HCT116 (cell line): ENCODE results near the gene H6PD. TPM values are rescaled to one million over a fixed set of nuclear protein-coding genes. Genes with fewer than 3 reads are reported as not detected.

Source experiments
- ATAC-seq: fragments of 200-7000 bp; cut with Tn5 transposase; 2 replicates; pipeline ENCODE4 v1.9.1; 2020; ENCODE audit warnings: mild to moderate bottlenecking, moderate library complexity
- BruUV-seq: library from RNA; stranded (reverse); fragments of 400-500 nt; replicated peaks from 2 replicates; lab custom pipeline; 2021; lab: Mats Ljungman, UMichigan
- CTCF ChIA-PET: fragments of 300-600 bp; sonication (Branson Sonifier 250); formaldehyde crosslinking; loops from one replicate; lab custom pipeline; 2021; ENCODE audit warnings: antibody characterized with exemption; lab: Charles Lee
- POLR2A ChIA-PET: fragments of 300-600, 350-600 bp; sonication (Branson Sonifier 250); formaldehyde crosslinking; loops from one replicate; lab custom pipeline; 2021; ENCODE audit warnings: antibody characterized with exemption; lab: Charles Lee
- RAD21 ChIA-PET, 2 experiments: fragments of 300-600 bp; sonication (Branson Sonifier 250); formaldehyde crosslinking; loops; one replicate each; lab custom pipeline; 2023; ENCODE audit warnings: low total read pairs in 2 of 2; ENCODE audit not compliant: uncharacterized antibody in 2 of 2, unreplicated experiment in 2 of 2, low non-redundant PET in 1 of 2; lab: Charles Lee
- DNase-seq: peaks from one replicate; pipeline ENCODE4 v3.0.0-alpha.2; 2010; ENCODE audit warnings: low read depth, low spot score
- H2AFZ ChIP-seq: fragments of 200-600 bp; shearing (Covaris generic), sonication (generic); 2 replicates; pipeline ENCODE4 v1.6.1; 2017; ENCODE audit warnings: low read depth, mixed run types, mixed read lengths, antibody characterized with exemption, low read length; ENCODE audit not compliant: poor library complexity, severe bottlenecking
- H3K27ac ChIP-seq: 2 replicates; pipeline ENCODE4 v1.5.1; 2012; ENCODE audit warnings: low read depth, low read length
- H3K27me3 ChIP-seq: fragments of 200-600 bp; sonication (generic); 2 replicates; pipeline ENCODE4 v1.6.1; 2016; ENCODE audit warnings: mixed run types, low read length, mixed read lengths; ENCODE audit not compliant: insufficient read depth
- H3K36me3 ChIP-seq, 2 experiments: fragments of 200-500 bp in 1 of 2; fragments of 200-600 bp in 1 of 2; sonication (Bioruptor generic) in 1 of 2; sonication (generic) in 1 of 2; 2 replicates each; pipeline versions ENCODE4 v1.5.1 to v1.6.1; 2014 to 2016; ENCODE audit warnings: low read length in 2 of 2, inconsistent platforms in 1 of 2, mixed read lengths in 1 of 2, mixed run types in 1 of 2; ENCODE audit not compliant: insufficient read depth in 2 of 2, control insufficient read depth in 1 of 2
- H3K4me1 ChIP-seq, 2 experiments: fragments of 200-600 bp in 1 of 2; sonication (generic) in 1 of 2; 2 replicates each; pipeline versions ENCODE4 v1.5.1 to v1.6.1; 2012 to 2017; ENCODE audit warnings: low read length in 2 of 2, inconsistent platforms in 1 of 2, mild to moderate bottlenecking in 1 of 2, mixed read lengths in 1 of 2, mixed run types in 1 of 2, moderate library complexity in 1 of 2; ENCODE audit not compliant: insufficient read depth in 2 of 2, control insufficient read depth in 1 of 2
- H3K4me2 ChIP-seq: fragments of 200-600 bp; sonication (generic); 2 replicates; pipeline ENCODE4 v1.6.1; 2017; ENCODE audit warnings: mixed run types, low read length, mixed read lengths
- H3K4me3 ChIP-seq, 2 experiments: fragments of 200-600 bp in 1 of 2; sonication (generic) in 1 of 2; replicated peaks in 1 of 2; 2 replicates each; pipeline ENCODE4 v1.5.1; 2011 to 2016; ENCODE audit warnings: low read length in 2 of 2, control low read depth in 1 of 2, low read depth in 1 of 2, mild to moderate bottlenecking in 1 of 2, mixed read lengths in 1 of 2, mixed run types in 1 of 2
- H3K79me2 ChIP-seq: fragments of 200-600 bp; sonication (generic); 2 replicates; pipeline ENCODE4 v1.6.1; 2017; ENCODE audit warnings: mild to moderate bottlenecking, mixed run types, low read length, moderate library complexity, mixed read lengths; ENCODE audit not compliant: insufficient read depth
- H3K9ac ChIP-seq: fragments of 200-600 bp; sonication (generic); 2 replicates; pipeline ENCODE4 v1.6.1; 2016; ENCODE audit warnings: low read length, mixed read lengths
- H3K9me2 ChIP-seq: fragments of 200-600 bp; sonication (generic), shearing (Covaris generic); 2 replicates; pipeline ENCODE4 v1.6.1; 2017; ENCODE audit warnings: mixed run types, mild to moderate bottlenecking, moderate library complexity; ENCODE audit not compliant: insufficient read depth
- H3K9me3 ChIP-seq, 2 experiments: fragments of 200-500 bp in 1 of 2; fragments of 200-600 bp in 1 of 2; sonication (Bioruptor generic) in 1 of 2; sonication (generic) in 1 of 2; 2 replicates each; pipeline ENCODE4 v1.6.1; 2014 to 2017; ENCODE audit warnings: low read length in 2 of 2, mixed read lengths in 2 of 2, inconsistent platforms in 1 of 2, low read depth in 1 of 2, mild to moderate bottlenecking in 1 of 2, mixed run types in 1 of 2, moderate library complexity in 1 of 2; ENCODE audit not compliant: control insufficient read depth in 1 of 2, insufficient read depth in 1 of 2
- H4K20me1 ChIP-seq: fragments of 200-600 bp; sonication (generic), shearing (Covaris generic); 2 replicates; pipeline ENCODE4 v1.6.1; 2017; ENCODE audit warnings: mixed run types, mild to moderate bottlenecking, moderate library complexity; ENCODE audit not compliant: insufficient read depth
- CBX3 ChIP-seq: IDR thresholded peaks from 2 replicates; pipeline ENCODE4 v1.6.1; 2012; ENCODE audit warnings: low read depth
- CEBPB ChIP-seq: IDR thresholded peaks from 2 replicates; pipeline ENCODE4 v1.6.1; 2012; ENCODE audit warnings: low read depth
- ELF1 ChIP-seq: IDR thresholded peaks from 2 replicates; pipeline ENCODE4 v1.6.1; 2012; ENCODE audit warnings: low read depth, borderline replicate concordance
- EZH2 ChIP-seq: fragments of 200-600 bp; sonication (generic); IDR thresholded peaks from 2 replicates; pipeline ENCODE4 v1.6.1; 2017; ENCODE audit warnings: antibody characterized with exemption, mixed run types
- MAX ChIP-seq: IDR thresholded peaks from 2 replicates; pipeline ENCODE4 v1.6.1; 2012
- POLR2A ChIP-seq: IDR thresholded peaks from 2 replicates; pipeline ENCODE4 v1.7.0; 2011; ENCODE audit warnings: borderline replicate concordance; ENCODE audit not compliant: insufficient read depth, insufficient read length; ENCODE audit errors: extremely low read depth
- RAD21 ChIP-seq: IDR thresholded peaks from 2 replicates; pipeline ENCODE4 v1.6.1; 2012; ENCODE audit warnings: low read depth, mild to moderate bottlenecking
- SP1 ChIP-seq: IDR thresholded peaks from 2 replicates; pipeline ENCODE4 v1.6.1; 2012; ENCODE audit warnings: low read depth
- SRF ChIP-seq: IDR thresholded peaks from 2 replicates; pipeline ENCODE4 v1.6.1; 2012; ENCODE audit warnings: low read depth
- TCF7L2 ChIP-seq: IDR thresholded peaks from 2 replicates; pipeline ENCODE4 v1.7.0; 2011; ENCODE audit warnings: borderline replicate concordance, inconsistent platforms; ENCODE audit not compliant: insufficient read depth, insufficient read length; ENCODE audit errors: extremely low read depth
- YY1 ChIP-seq: IDR thresholded peaks from 2 replicates; pipeline ENCODE4 v1.6.1; 2011; ENCODE audit warnings: low read length, low read depth, moderate library complexity, mild to moderate bottlenecking; ENCODE audit not compliant: insufficient replicate concordance; ENCODE audit errors: extremely low read depth
- ZBTB33 ChIP-seq: IDR thresholded peaks from 2 replicates; pipeline ENCODE4 v1.6.1; 2011; ENCODE audit warnings: mild to moderate bottlenecking, low read length, moderate library complexity; ENCODE audit not compliant: insufficient replicate concordance; ENCODE audit errors: extremely low read depth
- ZFX ChIP-seq: fragments of 450-650 bp; IDR thresholded peaks from 2 replicates; pipeline ENCODE4 v1.6.1; 2017
- ZNF274 ChIP-seq: fragments of 200-500 bp; sonication (Bioruptor generic); IDR thresholded peaks from 2 replicates; pipeline ENCODE4 v1.6.1; 2014; ENCODE audit warnings: mild to moderate bottlenecking, low read depth, low read length, inconsistent platforms
- intact Hi-C: fragments of 100-400 bp; cut with micrococcal nuclease; formaldehyde crosslinking; loops from 2 replicates; pipeline ENCODE4 v1.10.0; 2022
- total RNA-seq: library from RNA; stranded (reverse); gene quantifications from one replicate; pipeline ENCODE4 v1.2.1, GENCODE V29; 2021; ENCODE audit not compliant: unreplicated experiment
- TF ChIP-seq, protein P1 (sequence below): IDR thresholded peaks from 2 replicates; pipeline ENCODE4 v1.6.1; 2012
- TF ChIP-seq, protein P2 (sequence below), 3 experiments: fragments of 200-600 bp in 1 of 3; sonication (generic) in 1 of 3; IDR thresholded peaks in 2 of 3; conservative IDR thresholded peaks in 1 of 3; 2 replicates each; pipeline ENCODE4 v1.5.1; 2012 to 2017; ENCODE audit warnings: low read depth in 2 of 3, low read length in 2 of 3, antibody characterized with exemption in 1 of 3, borderline replicate concordance in 1 of 3, control low read depth in 1 of 3, mild to moderate bottlenecking in 1 of 3, mixed read lengths in 1 of 3, mixed run types in 1 of 3, moderate library complexity in 1 of 3; ENCODE audit not compliant: insufficient read depth in 1 of 3

Gene H6PD
- total RNA-seq, 1 experiment from 2014 or later: 16.2 TPM

- CTCF ChIA-PET: no interaction called here
- Histone ChIP-seq H3K36me3 (no peaks in the 10 kb centered on the region), H3K27ac (no peak overlapping the region), H2AFZ (no peak overlapping the region), H3K9me2 (no peaks in the 10 kb centered on the region), H3K9ac (no peak overlapping the region), H3K4me2 (no peak overlapping the region), H3K27me3 (no peaks in the 10 kb centered on the region), H4K20me1 (no peaks in the 10 kb centered on the region), H3K4me3 (no peak overlapping the region), H3K4me1 (no peaks in the 10 kb centered on the region), H3K9me3 (peaks cover 0 to 25% of the 10 kb centered on the region in 2 experiments; a peak in 1 of 4 replicates), H3K79me2 (no peaks in the 10 kb centered on the region)
- BruUV-seq: no TSS peak
- DNase-seq (no peak), ATAC-seq (no peak)
- intact Hi-C loops: no loop called here
- POLR2A ChIA-PET: no interaction called here
- RAD21 ChIA-PET: no interaction called here
- TF ChIP-seq, protein P1, sequence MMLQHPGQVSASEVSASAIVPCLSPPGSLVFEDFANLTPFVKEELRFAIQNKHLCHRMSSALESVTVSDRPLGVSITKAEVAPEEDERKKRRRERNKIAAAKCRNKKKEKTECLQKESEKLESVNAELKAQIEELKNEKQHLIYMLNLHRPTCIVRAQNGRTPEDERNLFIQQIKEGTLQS: no peak
- TF ChIP-seq POLR2A: no peak
These were observed 23.3 kb downstream of the H6PD start for GRCh38 chr1:9257851-9258250.

DNA sequence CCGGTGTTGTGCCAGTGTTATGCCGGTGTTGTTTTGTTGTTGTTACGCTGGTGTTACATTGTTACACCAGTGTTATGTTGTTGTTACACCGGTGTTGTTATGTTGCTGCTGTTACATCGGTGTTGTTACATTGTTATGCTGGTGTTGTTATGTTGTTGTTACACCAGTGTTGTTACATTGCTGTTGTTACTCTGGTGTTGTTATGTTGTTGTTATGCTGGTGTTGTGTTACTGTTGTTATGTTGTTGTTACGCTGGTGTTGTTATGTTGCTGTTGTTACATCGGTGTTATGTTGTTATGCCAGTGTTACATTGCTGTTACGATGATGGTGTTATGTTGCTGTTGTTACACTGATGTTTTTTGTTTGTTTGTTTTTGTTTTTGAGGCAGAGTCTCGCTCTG, 24.1 kb downstream of the H6PD start:
- POLR2A ChIA-PET: no interaction called here
- peaks cover 0 to 25% of the 10 kb centered on the region in 2 experiments; a peak in 1 of 4 replicates for H3K9me3 ChIP-seq
- H2AFZ ChIP-seq: no peak overlapping the region
- no peak overlapping the region for H3K4me3 ChIP-seq
- DNase-seq (no peak), ATAC-seq (no peak)
- H3K4me2 ChIP-seq: no peak overlapping the region
- no peaks in the 10 kb centered on the region for H3K36me3 ChIP-seq
- intact Hi-C loops: no loop called here
- no peak overlapping the region for H3K27ac ChIP-seq
- H3K9ac ChIP-seq: no peak overlapping the region
- no peaks in the 10 kb centered on the region for H4K20me1 ChIP-seq
- no peaks in the 10 kb centered on the region for H3K9me2 ChIP-seq
- no peak for TF ChIP-seq YY1
- TF ChIP-seq SRF: no peak
- no peak for TF ChIP-seq ELF1
- TF ChIP-seq ZFX: no peak
- TF ChIP-seq CEBPB: no peak
- TF ChIP-seq EZH2: no peak
- TF ChIP-seq SP1: no peak
- TF ChIP-seq ZNF274: no peak
- TF ChIP-seq ZBTB33: no peak
- no peak for TF ChIP-seq TCF7L2
- no peak for TF ChIP-seq MAX
- TF ChIP-seq RAD21: no peak
- no peak for TF ChIP-seq CBX3
- TF ChIP-seq, protein P2, sequence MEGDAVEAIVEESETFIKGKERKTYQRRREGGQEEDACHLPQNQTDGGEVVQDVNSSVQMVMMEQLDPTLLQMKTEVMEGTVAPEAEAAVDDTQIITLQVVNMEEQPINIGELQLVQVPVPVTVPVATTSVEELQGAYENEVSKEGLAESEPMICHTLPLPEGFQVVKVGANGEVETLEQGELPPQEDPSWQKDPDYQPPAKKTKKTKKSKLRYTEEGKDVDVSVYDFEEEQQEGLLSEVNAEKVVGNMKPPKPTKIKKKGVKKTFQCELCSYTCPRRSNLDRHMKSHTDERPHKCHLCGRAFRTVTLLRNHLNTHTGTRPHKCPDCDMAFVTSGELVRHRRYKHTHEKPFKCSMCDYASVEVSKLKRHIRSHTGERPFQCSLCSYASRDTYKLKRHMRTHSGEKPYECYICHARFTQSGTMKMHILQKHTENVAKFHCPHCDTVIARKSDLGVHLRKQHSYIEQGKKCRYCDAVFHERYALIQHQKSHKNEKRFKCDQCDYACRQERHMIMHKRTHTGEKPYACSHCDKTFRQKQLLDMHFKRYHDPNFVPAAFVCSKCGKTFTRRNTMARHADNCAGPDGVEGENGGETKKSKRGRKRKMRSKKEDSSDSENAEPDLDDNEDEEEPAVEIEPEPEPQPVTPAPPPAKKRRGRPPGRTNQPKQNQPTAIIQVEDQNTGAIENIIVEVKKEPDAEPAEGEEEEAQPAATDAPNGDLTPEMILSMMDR (IDR thresholded peaks at IDR 0.05 in 2 of 3, conservative IDR thresholded peaks at IDR 0.05 in 1 of 3; ENCODE audit: borderline replicate concordance in 1 of 3, insufficient read depth in 1 of 3, low read depth in 2 of 3, low read length in 2 of 3): no peak
- no peaks in the 10 kb centered on the region for H3K79me2 ChIP-seq
- no peaks in the 10 kb centered on the region for H3K4me1 ChIP-seq
- no peaks in the 10 kb centered on the region for H3K27me3 ChIP-seq
- RAD21 ChIA-PET: no interaction called here
- CTCF ChIA-PET: interaction anchor here (0.6 kb wide), 1 partner anchor 259 kb away, joined by 3 read pairs; no protein-coding TSS in a partner anchor
- BruUV-seq: no TSS peak
